Activated T-cell treated with anti-CD3 and anti-CD28 coated beads for 48 hours (primary cell): ENCODE results near the gene BMP3.
A peak's percentile ranks its signal among the peaks of the same experiment; 100 is the strongest.

Source experiments
- DNase-seq: peaks from one replicate; pipeline ENCODE4 v3.0.0-alpha.2; 2020; ENCODE audit warnings: low read depth

BMP3 gene

DNA sequence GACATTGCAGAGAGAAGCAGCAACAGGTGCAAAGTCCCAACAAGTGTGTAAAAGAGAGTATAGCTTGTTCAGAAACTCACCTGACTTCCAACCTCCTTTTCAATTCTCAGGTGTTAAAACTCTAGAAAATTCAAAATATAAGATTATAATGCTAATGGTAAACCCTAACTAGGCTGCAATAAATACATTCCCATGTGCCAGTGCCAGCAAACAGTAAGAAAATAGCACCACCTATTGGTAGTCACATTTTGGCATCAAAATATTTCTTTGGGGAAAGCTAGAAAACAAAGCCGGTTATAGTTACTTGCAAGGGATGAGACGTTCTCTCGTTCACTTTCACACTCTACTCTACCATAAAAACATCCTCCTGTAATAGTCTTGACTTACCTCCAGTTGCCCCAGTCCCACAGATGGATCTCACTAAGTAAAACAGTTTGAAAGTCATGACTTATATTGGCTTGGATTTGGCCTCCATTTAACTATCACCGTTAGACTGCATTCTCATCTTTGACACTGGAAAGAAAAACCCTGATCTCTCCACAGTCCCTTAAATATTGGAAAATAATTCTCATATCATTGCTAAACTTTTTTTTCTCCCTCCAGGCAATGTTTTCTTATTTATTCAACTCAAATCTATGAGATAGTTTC lies 9.6 kb downstream of the BMP3 start:
- DNase-seq: no peak

DNA sequence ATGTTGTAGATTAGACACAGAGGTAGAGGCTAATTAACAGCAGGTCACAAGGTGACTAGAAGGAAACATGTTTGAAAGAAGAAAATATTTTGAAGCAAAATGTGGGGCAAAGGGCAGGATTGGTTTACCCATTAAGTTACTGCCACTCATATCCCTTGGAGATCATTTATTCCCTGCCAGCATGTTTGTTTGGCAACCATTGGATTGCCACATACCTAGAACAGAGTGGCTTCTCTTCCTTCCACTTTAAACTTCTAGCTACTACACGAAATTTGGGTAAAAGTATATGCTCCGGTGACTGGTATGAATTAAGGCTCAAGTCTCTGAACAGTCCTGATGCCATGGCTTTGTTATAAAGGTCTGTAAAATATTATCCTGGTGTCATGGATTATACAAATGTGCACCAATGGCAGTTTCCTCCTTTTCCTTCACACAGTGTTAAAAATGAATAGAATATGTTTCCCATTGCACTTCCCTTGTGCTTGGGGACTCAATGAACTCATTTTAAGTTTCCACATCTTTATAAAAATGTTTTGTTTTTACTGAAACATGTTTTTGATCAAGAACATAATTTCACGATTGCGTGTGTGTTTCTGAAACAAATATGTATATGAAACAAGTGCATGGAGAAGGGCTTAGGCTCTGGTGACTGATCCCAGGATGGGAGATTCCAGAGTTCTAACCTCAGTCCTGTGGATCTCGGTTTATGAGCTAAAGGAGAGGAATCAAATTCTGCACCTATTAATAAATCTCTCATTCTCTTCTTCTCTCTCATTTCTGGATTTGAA lies 12.3 kb downstream of the BMP3 start:
- no peak for DNase-seq

DNA sequence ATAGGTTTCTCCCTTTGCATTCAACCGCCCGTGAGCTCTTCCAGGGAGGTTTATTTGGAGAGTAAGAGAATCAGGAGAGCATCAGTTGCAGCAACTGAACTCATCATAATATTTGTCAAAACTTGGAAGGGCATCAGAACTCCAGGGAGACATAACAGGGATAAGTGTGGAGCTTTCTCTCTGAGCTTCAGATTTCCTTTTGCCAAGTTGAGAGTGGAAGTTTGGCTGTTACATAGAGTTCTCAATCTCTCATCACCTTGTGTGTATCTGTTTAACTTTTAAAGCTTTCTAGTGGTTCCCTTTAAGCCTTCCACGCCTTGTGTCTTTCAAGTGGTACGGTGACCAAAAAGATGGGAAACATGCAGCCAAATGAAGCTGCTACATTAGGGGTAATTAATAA lies 18.8 kb downstream of the BMP3 start:
- no peak for DNase-seq

DNA sequence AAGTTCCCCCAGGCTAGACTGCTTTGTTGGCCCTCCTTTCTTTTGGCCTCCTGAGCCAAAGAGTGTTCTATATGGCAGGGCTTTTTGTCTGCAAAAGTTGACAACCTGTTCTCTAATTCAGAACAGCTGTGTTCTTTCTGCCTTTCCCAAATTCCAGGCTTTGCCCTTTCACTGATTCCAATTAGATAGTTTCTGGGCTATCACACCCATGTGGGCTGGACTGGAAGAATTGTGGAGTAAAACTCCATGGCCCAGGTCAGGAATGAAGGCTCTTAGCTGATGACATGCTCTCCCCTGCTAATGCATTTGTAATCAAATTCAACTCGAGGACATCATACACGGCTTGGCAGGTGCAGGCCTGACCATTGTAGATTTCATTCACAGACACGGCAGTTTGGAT lies 19.4 kb downstream of the BMP3 start:
- DNase-seq: no peak

DNA sequence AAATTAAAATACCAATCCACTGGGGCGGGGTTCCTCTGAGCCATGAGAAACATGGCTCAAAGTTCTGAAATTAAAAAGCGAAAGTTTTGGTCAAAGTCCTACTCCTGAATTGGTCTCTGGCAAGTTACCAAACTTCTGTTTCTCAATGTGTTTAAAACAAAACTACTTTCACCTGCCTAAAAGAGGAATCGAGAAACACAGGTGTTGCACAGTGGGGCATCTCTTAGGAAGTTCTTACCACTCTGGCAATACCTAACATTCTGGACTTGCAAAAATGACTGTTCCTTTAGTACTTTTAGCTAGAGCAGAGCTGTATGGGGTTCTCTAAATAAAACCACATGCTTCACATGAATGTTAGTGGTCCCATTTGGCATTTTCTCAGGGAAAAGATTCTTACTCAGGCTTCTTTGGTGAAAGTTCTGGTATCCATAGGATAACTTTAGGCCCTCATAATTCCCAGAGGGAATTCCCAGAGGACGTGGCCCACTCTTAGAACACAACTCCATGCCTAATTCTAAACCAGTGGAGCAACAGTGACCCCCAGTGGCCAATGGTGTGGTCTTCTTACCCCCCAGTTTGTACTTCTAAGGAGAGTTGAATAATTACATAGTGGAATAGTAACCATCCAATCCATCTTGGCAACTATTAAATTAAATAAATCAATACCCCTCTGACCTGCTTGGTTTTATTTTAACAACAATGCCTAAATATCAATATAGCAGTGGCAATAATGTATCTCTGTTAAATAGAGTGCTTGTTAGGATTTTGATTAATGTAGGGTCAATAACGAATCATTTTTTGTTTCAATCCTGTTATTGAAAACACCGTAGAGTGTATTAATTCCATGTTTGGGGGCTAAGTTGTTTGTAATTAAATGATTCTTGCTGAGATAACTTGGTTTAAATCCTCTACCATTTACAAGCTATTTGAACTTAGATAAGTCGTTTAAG lies 21.9 kb downstream of the BMP3 start:
- DNase-seq: peak; percentile 24

DNA sequence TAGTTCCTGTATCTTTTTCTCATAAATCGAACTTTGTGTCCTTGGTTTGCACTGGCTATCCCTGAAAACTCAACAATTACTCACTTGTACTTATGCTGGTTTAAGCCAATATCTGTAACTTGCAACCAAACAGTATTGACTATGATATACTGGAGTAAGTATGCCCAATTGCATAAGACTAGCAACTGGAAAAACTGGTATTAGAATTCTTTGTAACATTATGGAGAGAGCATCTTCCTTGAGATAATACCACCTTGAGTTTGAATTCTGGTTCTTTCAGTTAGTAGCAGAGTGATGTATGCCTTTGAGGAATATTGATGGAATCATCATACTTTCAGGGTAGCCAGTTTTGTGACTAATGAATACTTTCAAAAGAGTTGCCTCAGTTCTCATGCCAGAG lies 28.1 kb downstream of the BMP3 start:
- no peak for DNase-seq

DNA sequence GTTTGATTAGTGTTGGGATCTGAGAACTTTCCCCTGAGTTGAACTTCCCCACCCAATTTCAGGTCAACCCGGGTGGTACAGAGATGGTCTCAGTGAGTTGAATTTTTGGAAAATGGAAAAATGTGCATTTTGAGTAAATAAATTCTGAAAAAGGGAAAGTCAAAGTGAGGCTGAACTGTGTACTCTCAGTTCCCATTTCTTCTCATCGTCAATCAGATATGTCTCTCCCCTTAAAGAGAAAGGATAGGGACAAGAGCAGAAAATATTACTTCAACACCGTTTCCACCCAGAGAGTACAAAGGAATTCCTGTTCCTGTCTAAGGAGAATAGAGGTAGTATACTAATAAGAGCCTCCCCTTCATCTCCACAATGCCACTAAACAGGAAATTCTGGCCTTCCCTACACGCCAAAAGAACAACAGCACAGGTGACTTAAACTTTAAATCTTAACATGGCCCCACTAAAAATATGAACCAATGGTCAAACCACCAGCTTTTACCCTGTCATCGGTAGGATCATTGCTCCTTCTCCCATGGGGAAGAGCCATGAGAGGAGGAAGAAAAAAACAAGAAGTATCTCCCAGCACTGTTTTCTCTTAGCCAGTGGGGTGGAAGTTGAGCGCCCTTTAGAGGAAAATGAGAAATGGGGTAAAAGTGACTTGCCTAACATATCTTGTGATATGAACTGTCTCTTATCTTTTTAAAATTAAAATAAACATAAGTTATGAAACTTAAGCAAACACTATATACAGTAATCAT lies 30.3 kb downstream of the BMP3 start:
- no peak for DNase-seq

DNA sequence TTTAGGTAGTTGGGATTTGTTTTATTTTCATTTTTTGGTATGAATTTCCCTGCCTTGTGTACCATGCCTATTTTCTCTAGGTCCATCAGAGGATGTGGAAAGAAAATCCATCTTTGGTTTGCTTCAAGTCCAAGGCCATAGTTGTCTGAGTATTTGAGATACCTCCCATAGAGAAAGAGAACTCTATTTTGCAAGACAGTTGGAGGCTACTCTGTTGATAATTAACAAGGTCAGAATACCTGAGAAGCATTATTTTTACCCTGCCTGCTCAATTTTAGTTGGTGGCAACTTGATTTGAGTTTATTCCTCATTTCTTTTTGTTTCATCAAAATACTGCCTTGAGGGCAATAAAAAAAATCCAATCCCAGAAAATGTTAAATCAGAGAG lies 30.8 kb downstream of the BMP3 start:
- no peak for DNase-seq

DNA sequence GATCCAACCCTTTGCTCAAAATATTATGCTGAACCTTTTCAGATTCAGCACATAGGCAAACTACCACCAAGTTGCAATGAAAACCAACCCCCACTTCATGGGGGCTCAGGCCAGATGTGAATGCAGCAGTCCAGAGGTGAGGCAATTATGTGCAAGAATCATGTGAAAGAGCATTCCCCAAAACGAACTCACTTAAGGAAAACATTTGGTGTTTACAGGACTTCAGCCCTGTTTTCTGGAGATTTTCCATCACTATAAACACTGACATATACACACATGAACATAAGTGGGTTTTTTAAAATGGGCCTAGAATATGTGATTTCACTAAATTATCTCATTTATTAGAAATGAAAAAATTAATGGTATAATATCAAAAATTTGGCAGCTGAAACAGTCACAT lies 31.5 kb downstream of the BMP3 start:
- DNase-seq: no peak

DNA sequence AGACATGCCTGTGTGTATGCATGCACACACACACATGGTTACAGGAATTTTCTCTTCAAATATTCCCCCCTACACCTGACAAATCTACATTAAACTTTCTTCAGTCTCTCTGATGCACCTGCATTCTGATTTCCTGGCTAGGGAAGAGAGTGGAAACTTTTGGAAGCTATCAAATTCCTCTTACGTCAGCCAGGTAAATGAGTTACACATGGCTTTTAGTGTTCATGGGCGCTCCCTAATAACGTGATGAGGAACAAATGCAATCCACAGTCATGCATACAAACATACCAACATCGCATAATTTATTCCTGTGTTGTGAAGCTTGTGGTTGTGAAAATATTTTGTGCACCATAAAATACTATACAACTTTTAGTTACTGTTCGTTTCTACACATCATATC lies 34.9 kb downstream of the BMP3 start:
- no peak for DNase-seq

DNA sequence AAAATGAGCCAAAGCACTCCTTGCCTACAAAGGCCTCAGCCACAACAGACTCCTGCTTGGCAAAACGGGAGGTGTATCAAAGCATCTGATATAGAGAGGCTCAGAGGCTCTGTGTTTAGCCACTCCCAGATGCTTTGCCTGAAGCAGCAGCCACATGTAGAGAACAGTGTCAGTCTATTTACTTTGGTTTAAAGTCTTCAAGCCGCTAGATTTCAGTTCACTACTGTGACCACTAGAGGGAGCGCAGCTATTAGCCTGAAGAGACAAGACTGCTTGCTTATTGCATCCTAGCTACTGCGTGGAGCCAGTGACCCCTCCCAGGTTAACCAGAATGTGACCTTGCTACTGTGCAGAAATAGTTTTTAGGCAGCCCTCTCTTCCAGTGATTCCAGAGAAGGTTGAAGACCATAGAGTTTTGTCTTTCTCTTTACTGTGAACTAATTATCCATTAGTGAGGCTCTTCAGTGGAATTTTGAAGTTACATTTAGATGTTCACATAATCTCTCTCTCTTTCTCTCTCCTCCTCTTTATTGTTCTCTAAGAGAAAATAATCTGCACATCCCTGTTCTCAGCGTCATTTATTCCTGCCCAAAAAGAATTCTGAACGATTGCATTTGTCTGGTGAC lies 39.3 kb downstream of the BMP3 start:
- peak; percentile 25 for DNase-seq

DNA sequence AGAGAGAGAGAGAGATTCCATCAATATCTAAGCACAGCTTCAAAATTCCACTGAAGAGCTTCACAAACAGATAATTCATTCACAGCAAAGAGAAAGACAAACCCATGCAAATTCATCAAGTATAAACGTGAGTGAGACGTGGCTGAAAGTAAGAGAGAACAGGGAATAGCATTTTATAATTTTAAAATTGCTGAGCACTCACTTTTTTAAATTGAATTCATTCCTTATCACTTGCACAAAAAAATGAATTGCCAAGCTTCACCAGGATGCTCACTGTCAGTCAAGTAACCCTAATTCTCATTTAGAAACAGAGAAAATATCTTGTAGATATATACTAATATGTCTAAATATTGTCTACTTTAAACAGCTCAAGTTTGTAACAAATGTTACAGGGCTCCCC lies 40.5 kb downstream of the BMP3 start:
- DNase-seq: no peak

DNA sequence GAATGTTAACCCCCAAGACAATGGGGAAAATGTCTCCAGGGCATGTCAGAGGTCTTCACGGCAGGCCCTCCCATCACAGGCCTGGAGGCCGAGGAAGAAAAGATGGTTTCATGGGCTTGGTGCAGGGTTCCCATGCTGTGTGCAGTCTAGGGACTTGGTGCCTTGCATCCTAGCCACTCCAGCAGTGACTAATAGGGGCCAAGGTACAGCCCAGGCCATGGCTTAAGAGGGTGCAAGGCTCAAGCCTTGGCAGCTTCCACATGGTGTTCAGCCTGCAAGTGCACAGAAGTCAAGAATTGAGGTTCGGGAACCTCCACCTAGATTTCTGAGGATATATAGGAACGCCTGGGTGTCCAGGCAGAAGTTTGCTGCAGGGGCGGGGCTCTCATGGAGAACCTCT lies 50.6 kb downstream of the BMP3 start:
- DNase-seq: no peak

DNA sequence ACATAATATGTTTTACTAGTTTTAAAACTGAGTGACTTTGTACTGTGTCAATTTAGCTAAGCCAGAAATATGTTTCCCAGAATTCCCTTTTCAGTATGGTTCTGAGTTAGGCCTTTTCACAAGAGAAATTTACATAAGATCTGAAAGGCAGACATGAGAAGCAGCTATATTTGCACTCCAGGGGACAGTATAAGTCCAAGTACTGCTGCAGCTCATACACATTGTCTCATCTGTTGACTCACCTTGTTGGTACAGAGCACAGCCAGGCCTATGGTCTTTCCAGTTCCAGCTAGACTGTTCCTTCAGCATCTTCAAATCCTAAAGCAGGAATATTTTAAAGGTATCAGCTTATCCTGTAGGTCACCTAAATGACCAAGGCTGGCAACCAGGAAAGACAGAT lies 53.5 kb downstream of the BMP3 start:
- DNase-seq: no peak

DNA sequence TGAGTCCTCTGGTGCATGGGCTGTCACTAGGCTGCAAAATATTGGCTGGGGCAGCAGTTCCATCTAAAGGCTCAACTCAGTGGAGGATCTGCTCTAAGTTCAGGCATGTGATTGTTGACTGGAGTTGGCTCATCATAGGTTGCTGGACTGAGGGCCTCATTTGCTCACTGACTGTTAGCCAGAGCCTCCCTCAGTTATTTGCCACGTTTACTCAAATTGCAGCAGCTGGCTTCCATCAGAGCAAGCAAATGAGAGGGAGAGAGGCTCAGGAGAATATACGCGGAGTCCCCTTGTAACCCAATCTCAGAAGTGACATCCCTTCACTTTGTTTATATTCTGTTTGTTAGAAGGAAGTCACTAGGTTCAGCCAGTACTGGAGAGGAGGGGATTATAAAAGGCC lies 54.1 kb downstream of the BMP3 start:
- no peak for DNase-seq

DNA sequence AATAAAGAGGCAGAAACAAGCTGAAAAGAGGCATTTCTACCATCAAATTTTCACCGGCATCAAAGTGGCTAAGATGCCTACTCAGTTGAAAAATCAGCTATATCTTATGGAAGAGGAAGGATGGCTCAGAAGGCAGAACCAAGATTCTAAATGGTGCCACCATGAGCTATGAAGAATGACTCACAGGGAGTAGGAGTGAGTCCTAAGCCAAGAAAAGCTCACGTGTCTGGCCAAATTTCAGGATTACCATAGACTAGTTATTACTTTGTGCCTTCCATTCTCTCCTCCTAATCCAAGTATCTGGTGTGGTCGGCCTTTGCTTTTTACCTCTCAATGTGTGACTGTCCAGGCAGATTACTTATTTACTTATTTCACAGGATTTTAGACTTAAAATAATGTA lies 54.8 kb downstream of the BMP3 start:
- no peak for DNase-seq

DNA sequence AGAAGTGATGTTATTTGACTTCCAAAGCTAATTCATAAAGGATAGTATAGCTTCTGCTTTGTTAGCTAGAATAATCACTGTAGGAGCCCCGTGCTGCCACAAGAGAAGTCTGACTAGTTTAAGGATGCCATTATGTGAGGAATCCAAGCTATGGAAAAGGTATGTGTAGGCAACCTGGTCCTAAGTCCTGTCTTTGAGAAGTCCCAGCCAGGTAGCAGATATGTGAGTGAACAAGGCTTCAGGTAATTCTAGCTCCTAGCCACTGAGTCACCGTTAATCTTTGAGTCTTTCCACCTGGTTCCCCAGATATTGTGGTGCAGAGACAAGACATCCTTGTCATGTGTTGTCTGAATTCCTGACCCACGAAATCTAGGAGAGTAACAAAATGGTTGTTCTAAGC lies 55.5 kb downstream of the BMP3 start:
- no peak for DNase-seq

DNA sequence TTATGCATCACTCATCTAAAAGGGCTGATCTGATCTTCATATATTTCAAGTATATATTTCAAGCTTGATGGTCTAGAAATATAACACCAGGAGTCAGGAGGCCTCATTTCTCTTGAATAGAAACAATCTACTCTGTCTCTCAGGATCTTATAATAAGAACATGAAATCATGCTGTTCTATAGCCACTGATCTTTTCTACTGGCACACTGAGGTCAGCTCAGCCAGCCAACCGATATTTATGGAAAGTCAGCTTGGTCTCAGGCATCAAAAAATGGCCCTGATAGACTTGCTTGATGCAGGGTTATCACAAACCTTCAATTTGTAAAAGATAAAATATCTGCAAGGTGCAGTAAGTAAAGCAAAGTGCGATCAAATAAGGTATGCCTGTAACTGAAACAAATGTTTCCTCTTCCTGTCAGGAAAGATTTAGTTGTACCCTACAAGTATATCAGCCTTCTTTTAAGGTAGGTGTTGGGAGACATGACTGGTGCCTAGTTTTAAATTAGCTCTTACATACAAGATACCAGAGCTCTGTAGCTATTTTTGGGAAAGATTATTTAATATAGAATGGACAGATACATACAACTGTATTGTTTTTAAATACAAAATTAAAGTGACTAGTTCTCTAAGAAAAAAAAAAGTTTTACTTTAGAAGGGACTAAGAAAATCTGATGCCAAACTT lies 63.4 kb downstream of the BMP3 start:
- no peak for DNase-seq

DNA sequence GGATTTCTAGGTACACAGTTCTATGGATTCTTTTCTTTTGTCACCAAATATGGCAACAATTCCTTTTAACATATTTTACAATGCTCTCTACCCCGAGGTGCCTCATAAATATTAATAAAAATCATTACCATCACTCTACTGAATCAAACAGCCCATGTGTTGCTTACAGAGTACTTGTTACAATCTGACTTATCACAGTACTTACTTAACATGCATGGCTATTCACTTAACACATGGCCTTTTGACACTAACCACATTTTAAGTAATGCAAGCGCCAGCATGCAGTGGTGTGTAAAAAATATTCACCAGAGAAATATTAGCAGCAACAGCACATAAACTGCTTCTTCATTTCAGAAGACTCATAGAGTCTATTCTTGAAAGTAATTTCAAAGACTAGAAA lies 64.9 kb downstream of the BMP3 start:
- no peak for DNase-seq

DNA sequence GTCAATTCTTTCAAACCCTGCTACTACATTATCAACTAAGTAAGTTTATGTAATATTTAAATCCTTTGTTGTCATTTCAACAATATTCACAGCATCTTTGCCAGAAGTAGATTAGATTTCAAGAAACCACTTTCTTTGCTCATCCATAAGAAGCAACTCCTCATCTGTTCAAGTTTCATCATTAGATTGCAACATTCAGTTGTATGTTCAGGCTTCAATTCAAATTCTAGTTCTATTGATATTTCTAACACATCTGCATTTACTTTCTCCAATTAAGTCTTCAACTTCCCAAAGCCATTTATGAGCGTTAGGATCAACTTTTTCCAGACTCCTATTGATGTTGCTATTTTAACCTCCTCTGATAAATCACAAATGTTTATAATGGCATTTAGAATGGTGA lies 66.1 kb downstream of the BMP3 start:
- DNase-seq: no peak

DNA sequence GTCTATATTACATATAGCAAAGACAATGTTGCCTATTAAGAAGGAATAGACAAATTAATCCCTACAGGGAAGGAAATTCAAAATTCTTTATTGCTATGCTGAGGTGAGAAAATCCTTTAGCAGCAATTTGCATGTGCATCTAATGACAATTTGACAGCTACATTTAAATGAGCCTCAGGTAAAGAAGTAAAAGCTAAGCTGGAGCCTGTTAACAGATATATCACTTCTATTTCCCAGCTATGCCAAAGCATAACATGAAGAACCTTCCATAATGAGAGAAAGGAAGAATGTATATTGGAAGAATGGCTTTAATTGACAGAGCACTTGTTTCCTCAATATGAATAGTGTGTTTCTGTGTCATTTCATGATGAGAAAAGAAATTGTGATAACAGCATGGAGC lies 71.6 kb downstream of the BMP3 start:
- no peak for DNase-seq
